Neural crest cell (in vitro differentiated cells): Measurements from ENCODE around the gene FOXK2. TPM values are rescaled to one million over a fixed set of nuclear protein-coding genes. Genes with fewer than 3 reads are reported as not detected.
A peak's percentile ranks its signal among the peaks of the same experiment; 100 is the strongest.

Experiments
- DNase-seq: peaks from one replicate; pipeline ENCODE4 v3.0.0; 2021; ENCODE audit warnings: low read depth, mixed read lengths, low spot score
- H3K27ac Mint-ChIP-seq: one replicate; pipeline ENCODE4 v1.8.0; 2021; ENCODE audit warnings: mild to moderate bottlenecking, mixed read lengths; ENCODE audit not compliant: unreplicated experiment
- H3K27me3 Mint-ChIP-seq: 2 replicates; pipeline ENCODE4 v1.8.0; 2021; ENCODE audit warnings: low read depth, mild to moderate bottlenecking, mixed read lengths
- H3K36me3 Mint-ChIP-seq: 2 replicates; pipeline ENCODE4 v1.8.0; 2021; ENCODE audit warnings: low read depth, mild to moderate bottlenecking, mixed read lengths
- H3K4me1 Mint-ChIP-seq: 2 replicates; pipeline ENCODE4 v1.8.0; 2021; ENCODE audit warnings: mixed read lengths
- H3K4me3 Mint-ChIP-seq: one replicate; pipeline ENCODE4 v1.8.0; 2021; ENCODE audit warnings: mild to moderate bottlenecking, mixed read lengths
- H3K9me3 Mint-ChIP-seq: 2 replicates; pipeline ENCODE4 v1.8.0; 2021; ENCODE audit warnings: mixed read lengths
- CTCF ChIP-seq: fragments of 200-600 bp; sonication (generic); conservative IDR thresholded peaks from 2 replicates; pipeline ENCODE4 v1.5.0; 2021; ENCODE audit warnings: antibody characterized with exemption, mild to moderate bottlenecking
- total RNA-seq: library from RNA; stranded (reverse); gene quantifications from 2 replicates; pipeline ENCODE4 v1.2.1, GENCODE V29; 2021

FOXK2 gene
- total RNA-seq, 1 donor from 2014 or later: 84.3 TPM

- H3K4me3 Mint-ChIP-seq: no peak overlapping the region
- no peak for TF ChIP-seq CTCF
- H3K9me3 Mint-ChIP-seq: no peaks in the 10 kb centered on the region
- peaks cover 15% of the 10 kb centered on the region for H3K4me1 Mint-ChIP-seq
- no peaks in the 10 kb centered on the region for H3K27me3 Mint-ChIP-seq
- H3K36me3 Mint-ChIP-seq: peaks cover 7% of the 10 kb centered on the region
- no peak for DNase-seq
- no peak overlapping the region for H3K27ac Mint-ChIP-seq
Observed at GRCh38 chr17:82642022-82642421, 122.5 kb downstream of the FOXK2 start.

GRCh38 chr17:82644148-82644547 is 124.6 kb downstream of the FOXK2 start:
- Mint-ChIP-seq H3K27me3 (no peaks in the 10 kb centered on the region), H3K36me3 (peaks cover under 1% of the 10 kb centered on the region), H3K9me3 (no peaks in the 10 kb centered on the region), H3K4me1 (peaks cover 15% of the 10 kb centered on the region), H3K27ac (no peak overlapping the region), H3K4me3 (no peak overlapping the region)
- no peak for DNase-seq
- TF ChIP-seq CTCF: no peak

- no peaks in the 10 kb centered on the region for H3K36me3 Mint-ChIP-seq
- peak overlapping the region; percentile 90 for H3K4me3 Mint-ChIP-seq
- no peak for TF ChIP-seq CTCF
- DNase-seq: no peak
- no peak overlapping the region for H3K27ac Mint-ChIP-seq
- peaks cover 15% of the 10 kb centered on the region for H3K4me1 Mint-ChIP-seq
- no peaks in the 10 kb centered on the region for H3K9me3 Mint-ChIP-seq
- no peaks in the 10 kb centered on the region for H3K27me3 Mint-ChIP-seq
Observed at GRCh38 chr17:82645516-82645915, 126.0 kb downstream of the FOXK2 start.

- no peaks in the 10 kb centered on the region for H3K9me3 Mint-ChIP-seq
- no peak for TF ChIP-seq CTCF
- no peaks in the 10 kb centered on the region for H3K27me3 Mint-ChIP-seq
- DNase-seq: no peak
- no peak overlapping the region for H3K27ac Mint-ChIP-seq
- peak overlapping the region; percentile 90 for H3K4me3 Mint-ChIP-seq
- no peaks in the 10 kb centered on the region for H3K36me3 Mint-ChIP-seq
- H3K4me1 Mint-ChIP-seq: peaks cover 15% of the 10 kb centered on the region
Observed at GRCh38 chr17:82647593-82648164, 128.1 kb downstream of the FOXK2 start.

GRCh38 chr17:82648165-82648668 is 128.7 kb downstream of the FOXK2 start, which contains the start of gene WDR45B:
Gene WDR45B, minus strand, starts transcription at chr17:82648444. Its CDS starts 104 bp downstream, at chr17:82648340.
- Mint-ChIP-seq H3K4me1 (peaks cover 15% of the 10 kb centered on the region), H3K27ac (no peak within 1 kb of the TSS), H3K4me3 (peak within 1 kb of the TSS; percentile 90), H3K27me3 (no peaks in the 10 kb centered on the region), H3K9me3 (no peaks in the 10 kb centered on the region), H3K36me3 (no peaks in the 10 kb centered on the region)
- no peak for TF ChIP-seq CTCF
- peak; percentile 80 for DNase-seq
